Muscle of leg (tissue), 11 donors: ENCODE results near the gene VSIG10L2. TPM values are rescaled to one million over a fixed set of nuclear protein-coding genes. Genes with fewer than 3 reads are reported as not detected.
A peak's percentile ranks its signal among the peaks of the same experiment; 100 is the strongest.

Source experiments
- DNase-seq: peaks from one replicate; pipeline ENCODE4 v3.0.0; 2013
- H3K27ac ChIP-seq: one replicate; pipeline ENCODE4 v1.5.1; 2013; ENCODE audit warnings: mild to moderate bottlenecking, low read length, control low read depth
- H3K27me3 ChIP-seq: one replicate; pipeline ENCODE4 v1.6.1; 2013; ENCODE audit warnings: low read length; ENCODE audit not compliant: control insufficient read depth, insufficient read depth
- H3K36me3 ChIP-seq: one replicate; pipeline ENCODE4 v1.6.1; 2013; ENCODE audit warnings: low read length; ENCODE audit not compliant: control insufficient read depth, insufficient read depth
- H3K4me1 ChIP-seq: one replicate; pipeline ENCODE4 v1.6.1; 2013; ENCODE audit warnings: low read length; ENCODE audit not compliant: control insufficient read depth, insufficient read depth
- H3K4me3 ChIP-seq: one replicate; pipeline ENCODE4 v1.5.1; 2013; ENCODE audit warnings: low read length, control low read depth
- H3K9me3 ChIP-seq: replicated peaks from 2 replicates; pipeline ENCODE4 v1.6.1; 2013; ENCODE audit warnings: low read depth, low read length; ENCODE audit not compliant: control insufficient read depth
- WGBS: methylation state at CpG from one replicate; pipeline ENCODE4 v1.1.5; 2013; ENCODE audit warnings: missing lambda C conversion rate; ENCODE audit not compliant: insufficient coverage; 5-methylcytosine and 5-hydroxymethylcytosine counted together
- polyA plus RNA-seq, 8 donors: library from polyadenylated mRNA; unstranded; fragments of 120-200 nt; gene quantifications; one replicate each; pipeline versions ENCODE4 v1.2.1 to v1.2.3, GENCODE V29; 2013; ENCODE audit warnings: inconsistent platforms in 1 of 8, low replicate concordance in 1 of 8; ENCODE audit not compliant: insufficient read length in 8 of 8, insufficient read depth in 1 of 8
- total RNA-seq: library from RNA; stranded (reverse); fragments of 120-200 nt; gene quantifications from one replicate; pipeline ENCODE4 v1.2.4, GENCODE V29; 2013

Gene VSIG10L2
- total and polyA plus RNA-seq, 9 donors, result 0.03 to 0.27 (median 0.04) TPM; not detected in 6

- Histone ChIP-seq H3K27ac (no peak overlapping the region), H3K36me3 (peaks cover 10% of the 10 kb centered on the region)
- WGBS, result 92% methylated on average over 18 of the region's 21 CpGs
These were observed 8.5 kb downstream of the VSIG10L2 start for GRCh38 chr11:125954123-125954944.

GRCh38 chr11:125954945-125955640 lies 9.2 kb downstream of the VSIG10L2 start:
- H3K4me1 ChIP-seq, result peaks cover 44% of the 10 kb centered on the region
- 95% methylated on average over 14 of the region's 15 CpGs for WGBS
- no peak overlapping the region for H3K4me3 ChIP-seq
- peaks cover 2% of the 10 kb centered on the region for H3K27me3 ChIP-seq
- no peak for DNase-seq
- H3K9me3 ChIP-seq, result no peaks in the 10 kb centered on the region
- H3K27ac ChIP-seq, result no peak overlapping the region
- H3K36me3 ChIP-seq, result peaks cover 16% of the 10 kb centered on the region

More at GRCh38 chr11:125954123-125954944, 8.5 kb downstream of the VSIG10L2 start:
- Histone ChIP-seq H3K4me3 (no peak overlapping the region), H3K4me1 (peaks cover 41% of the 10 kb centered on the region), H3K27me3 (peaks cover 2% of the 10 kb centered on the region), H3K9me3 (no peaks in the 10 kb centered on the region)
- no peak for DNase-seq

- H3K4me1 ChIP-seq, result peaks cover 40% of the 10 kb centered on the region
- WGBS, result no CpG with 5 or more reads among the region's 2 CpGs
- peaks cover 22% of the 10 kb centered on the region for H3K36me3 ChIP-seq
- no peak overlapping the region for H3K27ac ChIP-seq
- H3K9me3 ChIP-seq, result no peaks in the 10 kb centered on the region
- H3K27me3 ChIP-seq, result peaks cover 2% of the 10 kb centered on the region
- no peak overlapping the region for H3K4me3 ChIP-seq
- no peak for DNase-seq
These were observed 10.0 kb downstream of the VSIG10L2 start for GRCh38 chr11:125955856-125956255.

- Histone ChIP-seq H3K27ac (peak overlapping the region; percentile 2), H3K4me1 (peaks cover 35% of the 10 kb centered on the region), H3K27me3 (peaks cover 2% of the 10 kb centered on the region), H3K4me3 (no peak overlapping the region), H3K36me3 (peaks cover 29% of the 10 kb centered on the region), H3K9me3 (no peaks in the 10 kb centered on the region)
- DNase-seq, result peak; percentile 80
- WGBS, result 63% methylated on average over 15 of the region's 22 CpGs
These were observed 10.7 kb downstream of the VSIG10L2 start for GRCh38 chr11:125956391-125957134.

DNA sequence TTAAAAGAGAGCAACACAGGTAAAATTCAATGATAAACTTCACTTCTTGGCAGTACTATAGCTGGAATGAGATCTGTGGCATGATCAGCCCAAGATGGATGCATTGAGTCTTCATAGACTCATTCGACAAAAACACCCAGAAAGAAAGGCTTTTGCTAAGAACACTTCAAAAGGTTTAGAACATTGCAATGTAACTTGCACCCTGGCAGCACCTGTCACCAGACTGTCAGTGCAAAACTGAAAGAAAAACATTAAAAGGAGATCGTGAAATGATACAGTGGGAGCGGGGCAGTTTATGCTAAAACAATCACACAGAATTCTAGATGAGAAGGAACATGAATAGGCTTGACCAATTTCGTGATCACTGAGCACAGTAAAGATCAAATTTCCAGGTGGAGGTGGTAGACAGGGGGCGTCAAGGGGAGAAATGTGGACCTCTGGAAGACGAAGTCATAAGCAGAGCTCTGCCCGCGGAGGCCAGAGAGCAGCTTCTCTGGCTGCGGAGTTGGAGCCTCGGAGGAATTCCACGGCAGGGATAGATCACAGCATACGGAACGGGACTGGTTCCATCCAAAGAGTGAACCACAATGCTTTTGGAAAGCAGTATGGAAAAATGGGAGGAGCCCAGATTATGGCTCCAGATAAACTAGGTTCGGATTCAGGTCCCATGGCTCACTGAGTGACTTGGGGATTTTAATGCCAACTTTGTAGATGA lies 11.9 kb downstream of the VSIG10L2 start:
- Histone ChIP-seq H3K27me3 (no peaks in the 10 kb centered on the region), H3K4me3 (no peak overlapping the region), H3K36me3 (peaks cover 33% of the 10 kb centered on the region), H3K27ac (peak overlapping the region; percentile 59), H3K9me3 (peaks cover 3% of the 10 kb centered on the region), H3K4me1 (peaks cover 27% of the 10 kb centered on the region)
- WGBS, result 46% methylated on average over 14 of the region's 14 CpGs
- DNase-seq, result peak; percentile 79

GRCh38 chr11:125958872-125959400 lies 13.1 kb downstream of the VSIG10L2 start:
- Histone ChIP-seq H3K27me3 (no peaks in the 10 kb centered on the region), H3K4me1 (peaks cover 19% of the 10 kb centered on the region), H3K36me3 (peaks cover 33% of the 10 kb centered on the region), H3K27ac (peak overlapping the region; percentile 76), H3K4me3 (no peak overlapping the region), H3K9me3 (peaks cover 9% of the 10 kb centered on the region)
- WGBS, result no CpG with 5 or more reads among the region's 4 CpGs
- peak; percentile 73 for DNase-seq

- H3K27me3 ChIP-seq, result no peaks in the 10 kb centered on the region
- WGBS, result no CpG with 5 or more reads among the region's 6 CpGs
- H3K36me3 ChIP-seq, result peaks cover 33% of the 10 kb centered on the region
- no peak overlapping the region for H3K4me3 ChIP-seq
- DNase-seq, result no peak
- peak overlapping the region; percentile 76 for H3K27ac ChIP-seq
- peaks cover 19% of the 10 kb centered on the region for H3K4me1 ChIP-seq
- peaks cover 9% of the 10 kb centered on the region for H3K9me3 ChIP-seq
These were observed 13.7 kb downstream of the VSIG10L2 start for GRCh38 chr11:125959511-125959910.

DNA sequence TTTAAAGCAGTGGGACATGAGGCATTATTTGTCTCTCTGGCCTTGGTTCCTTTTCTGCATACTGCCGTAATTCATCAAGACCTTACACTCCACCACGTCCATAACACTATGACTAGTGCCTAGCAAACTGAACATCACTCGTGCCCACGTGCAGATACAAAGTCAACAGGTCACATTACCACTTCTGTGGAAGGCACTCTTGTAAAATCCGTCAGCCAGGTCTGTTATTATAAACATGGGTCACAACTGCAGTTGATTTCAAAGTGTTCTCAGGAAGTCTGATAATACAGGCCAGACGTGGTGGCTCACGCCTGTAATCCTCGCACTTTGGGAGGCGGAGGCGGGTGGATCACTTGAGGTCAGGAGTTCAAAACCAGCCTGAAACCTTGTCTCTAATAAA lies 14.1 kb downstream of the VSIG10L2 start:
- peaks cover 19% of the 10 kb centered on the region for H3K4me1 ChIP-seq
- H3K27ac ChIP-seq, result no peak overlapping the region
- no peak for DNase-seq
- H3K36me3 ChIP-seq, result peaks cover 33% of the 10 kb centered on the region
- 79% methylated on average over 8 of the region's 10 CpGs for WGBS
- H3K27me3 ChIP-seq, result no peaks in the 10 kb centered on the region
- H3K9me3 ChIP-seq, result peaks cover 9% of the 10 kb centered on the region
- H3K4me3 ChIP-seq, result no peak overlapping the region

- Histone ChIP-seq H3K27ac (no peak overlapping the region), H3K27me3 (no peaks in the 10 kb centered on the region), H3K9me3 (peaks cover 9% of the 10 kb centered on the region), H3K4me3 (no peak overlapping the region), H3K4me1 (peaks cover 18% of the 10 kb centered on the region), H3K36me3 (peaks cover 37% of the 10 kb centered on the region)
- no peak for DNase-seq
- 92% methylated on average over 4 of the region's 6 CpGs for WGBS
These were observed 14.9 kb downstream of the VSIG10L2 start for GRCh38 chr11:125960771-125961170.
